SK-N-SH treated with all-trans-retinoic acid at 6 μM for 48 hours (cell line): Measurements from ENCODE around the gene ADAM19.

ENCODE experiments used
- ARNTL ChIP-seq: fragments of 450-650 bp; formaldehyde crosslinking; IDR thresholded peaks from 2 replicates; pipeline ENCODE4 v1.5.0; 2020; ENCODE audit warnings: low read depth, mild to moderate bottlenecking, moderate library complexity, borderline replicate concordance
- ESRRG ChIP-seq: fragments of 250-450 bp; sonication (Bioruptor Pico); IDR thresholded peaks from 2 replicates; pipeline ENCODE4 v1.6.1; 2021; ENCODE audit warnings: mild to moderate bottlenecking
- PPARA ChIP-seq: fragments of 250-450 bp; sonication (Bioruptor Pico); IDR thresholded peaks from 2 replicates; pipeline ENCODE4 v1.5.0; 2020; ENCODE audit warnings: mild to moderate bottlenecking, borderline replicate concordance
- RARB ChIP-seq: fragments of 250-450 bp; sonication (Bioruptor Pico); IDR thresholded peaks from 2 replicates; pipeline ENCODE4 v1.8.0; 2021; ENCODE audit warnings: mild to moderate bottlenecking, moderate library complexity
- SNAI2 ChIP-seq: fragments of 250-450 bp; sonication (Bioruptor Pico); IDR thresholded peaks from 2 replicates; pipeline ENCODE4 v1.5.0; 2020; ENCODE audit warnings: mild to moderate bottlenecking, moderate library complexity
- ZC3H10 ChIP-seq: fragments of 250-450 bp; sonication (Bioruptor Pico); IDR thresholded peaks from 2 replicates; pipeline ENCODE4 v1.5.1; 2021; ENCODE audit warnings: mild to moderate bottlenecking, moderate library complexity
- ZFP3 ChIP-seq: fragments of 250-450 bp; sonication (Bioruptor Pico); IDR thresholded peaks from 2 replicates; pipeline ENCODE4 v1.5.0; 2020; ENCODE audit warnings: mild to moderate bottlenecking, moderate library complexity
- ZFP30 ChIP-seq: fragments of 450-650 bp; formaldehyde crosslinking; IDR thresholded peaks from 2 replicates; pipeline ENCODE4 v1.5.0; 2022; ENCODE audit warnings: mild to moderate bottlenecking, moderate library complexity
- TF ChIP-seq, protein P1 (sequence below): fragments of 250-450 bp; sonication (Bioruptor Pico); IDR thresholded peaks from 2 replicates; pipeline ENCODE4 v1.8.0; 2020; ENCODE audit warnings: mild to moderate bottlenecking, moderate library complexity, borderline replicate concordance

DNA sequence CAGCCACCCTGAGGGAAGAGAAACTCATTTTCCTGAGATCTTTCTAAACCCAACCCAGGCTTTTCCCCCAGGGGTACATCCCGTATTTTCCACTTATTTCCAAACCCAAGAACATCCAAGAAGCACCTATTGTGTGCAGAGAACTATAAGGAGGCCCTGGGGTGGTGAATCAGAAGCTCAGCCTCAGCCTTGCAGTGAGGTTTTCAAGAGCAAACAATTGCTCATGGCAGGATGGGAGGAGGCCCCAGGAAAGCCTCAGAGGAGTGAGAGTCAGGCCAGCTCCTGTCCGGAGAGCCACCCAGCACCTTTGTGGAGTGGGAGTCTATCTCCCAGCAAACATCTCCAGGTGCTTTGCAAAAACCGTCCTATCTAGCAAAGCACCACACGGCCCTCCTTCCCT, 96.4 kb downstream of the ADAM19 start:
- no peak for TF ChIP-seq SNAI2
- no peak for TF ChIP-seq ZFP30 (CRISPR knock-in tag)
- no peak for TF ChIP-seq PPARA (CRISPR knock-in tag)
- no peak for TF ChIP-seq RARB (CRISPR knock-in tag)
- TF ChIP-seq ZFP3 (CRISPR knock-in tag) = no peak
- TF ChIP-seq, protein P1, sequence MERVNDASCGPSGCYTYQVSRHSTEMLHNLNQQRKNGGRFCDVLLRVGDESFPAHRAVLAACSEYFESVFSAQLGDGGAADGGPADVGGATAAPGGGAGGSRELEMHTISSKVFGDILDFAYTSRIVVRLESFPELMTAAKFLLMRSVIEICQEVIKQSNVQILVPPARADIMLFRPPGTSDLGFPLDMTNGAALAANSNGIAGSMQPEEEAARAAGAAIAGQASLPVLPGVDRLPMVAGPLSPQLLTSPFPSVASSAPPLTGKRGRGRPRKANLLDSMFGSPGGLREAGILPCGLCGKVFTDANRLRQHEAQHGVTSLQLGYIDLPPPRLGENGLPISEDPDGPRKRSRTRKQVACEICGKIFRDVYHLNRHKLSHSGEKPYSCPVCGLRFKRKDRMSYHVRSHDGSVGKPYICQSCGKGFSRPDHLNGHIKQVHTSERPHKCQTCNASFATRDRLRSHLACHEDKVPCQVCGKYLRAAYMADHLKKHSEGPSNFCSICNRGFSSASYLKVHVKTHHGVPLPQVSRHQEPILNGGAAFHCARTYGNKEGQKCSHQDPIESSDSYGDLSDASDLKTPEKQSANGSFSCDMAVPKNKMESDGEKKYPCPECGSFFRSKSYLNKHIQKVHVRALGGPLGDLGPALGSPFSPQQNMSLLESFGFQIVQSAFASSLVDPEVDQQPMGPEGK (CRISPR knock-in tag) = no peak
- no peak for TF ChIP-seq ARNTL
- no peak for TF ChIP-seq ZC3H10 (CRISPR knock-in tag)
- TF ChIP-seq ESRRG (CRISPR knock-in tag) = no peak
